Gastrocnemius medialis (tissue), 4 donors: ENCODE results near the gene SAA4. TPM values are rescaled to one million over a fixed set of nuclear protein-coding genes. Genes with fewer than 3 reads are reported as not detected.
"Not testable (repeated sequence)": the region's sequence is repeated elsewhere in the genome, so short reads cannot be mapped to it uniquely, and the experiment has no call there.

Experiments used
- ATAC-seq, 2 donors: fragments of 150-250 bp; one replicate each; pipeline ENCODE4 v1.9.1; 2016
- DNase-seq, 2 donors: peaks; one replicate each; pipeline ENCODE4 v3.0.0-alpha.2; 2019
- H3K27ac ChIP-seq, 4 donors: fragments of 200-600 bp; sonication (generic); 1 replicate in 1 of 4; 2 replicates in 3 of 4; pipeline ENCODE4 v1.5.1; 2016 to 2018; ENCODE audit warnings: mild to moderate bottlenecking in 2 of 4, moderate library complexity in 1 of 4
- H3K27me3 ChIP-seq, 3 donors: fragments of 200-600 bp; sonication (generic) in 2 of 3; 1 replicate in 1 of 3; 2 replicates in 2 of 3; pipeline versions ENCODE4 v1.5.1 to v1.6.0; 2016 to 2019; ENCODE audit warnings: mild to moderate bottlenecking in 1 of 3, moderate library complexity in 1 of 3
- H3K36me3 ChIP-seq, 2 donors: fragments of 200-600 bp; sonication (generic) in 1 of 2; one replicate each; pipeline ENCODE4 v1.5.1; 2017 to 2018
- H3K4me1 ChIP-seq, 2 donors: fragments of 200-600 bp; sonication (generic) in 1 of 2; one replicate each; pipeline ENCODE4 v1.5.1; 2016 to 2017; ENCODE audit warnings: mild to moderate bottlenecking in 2 of 2
- H3K4me3 ChIP-seq, 4 donors: fragments of 200-600 bp; sonication (generic) in 3 of 4; 1 replicate in 1 of 4; 2 replicates in 3 of 4; pipeline ENCODE4 v1.5.1; 2016 to 2019; ENCODE audit warnings: mild to moderate bottlenecking in 2 of 4
- H3K9me3 ChIP-seq, 3 donors: fragments of 200-600 bp; sonication (generic) in 2 of 3; 1 replicate in 1 of 3; 2 replicates in 2 of 3; pipeline ENCODE4 v1.5.1; 2016 to 2019
- CTCF ChIP-seq, 5 experiments: fragments of 450-650 bp in 3 of 5; fragments of 200-600 bp in 2 of 5; sonication (generic) in 2 of 5; IDR thresholded peaks in 4 of 5; conservative IDR thresholded peaks in 1 of 5; 1 replicate in 4 of 5; 2 replicates in 1 of 5; pipeline ENCODE4 v1.5.1; 2016 to 2019; ENCODE audit warnings: antibody characterized with exemption in 5 of 5, mild to moderate bottlenecking in 3 of 5, moderate library complexity in 3 of 5
- POLR2A ChIP-seq, 2 donors: fragments of 450-650 bp; IDR thresholded peaks; one replicate each; pipeline ENCODE4 v1.6.1; 2017; ENCODE audit warnings: antibody characterized with exemption in 2 of 2, mild to moderate bottlenecking in 2 of 2, moderate library complexity in 2 of 2
- in situ Hi-C, 4 donors: fragments of 200-750 bp; cut with MboI; loops; one replicate each; pipeline versions ENCODE4 v1.15.0 to v1.8.0; 2017; ENCODE audit warnings: low sequenced_read_pairs in 4 of 4
- intact Hi-C: fragments of 100-400 bp; cut with DNase I; formaldehyde crosslinking; loops from one replicate; pipeline ENCODE4 v1.15.1; 2023; ENCODE audit warnings: low total_unique reads
- total RNA-seq, 4 donors: library from RNA; depleted of rRNA; stranded (reverse); fragments of >200 nt; gene quantifications; one replicate each; pipeline versions ENCODE4 v1.1.0 to v1.2.3, GENCODE V29; 2016

Gene SAA4
- total RNA-seq, 4 donors from 2014 or later: 2.5 to 3.9 TPM; not detected in 2

- in situ Hi-C loops: no loop called here
Measured at GRCh38 chr11:18209058-18209457, 27.5 kb downstream of the SAA4 start.

DNA sequence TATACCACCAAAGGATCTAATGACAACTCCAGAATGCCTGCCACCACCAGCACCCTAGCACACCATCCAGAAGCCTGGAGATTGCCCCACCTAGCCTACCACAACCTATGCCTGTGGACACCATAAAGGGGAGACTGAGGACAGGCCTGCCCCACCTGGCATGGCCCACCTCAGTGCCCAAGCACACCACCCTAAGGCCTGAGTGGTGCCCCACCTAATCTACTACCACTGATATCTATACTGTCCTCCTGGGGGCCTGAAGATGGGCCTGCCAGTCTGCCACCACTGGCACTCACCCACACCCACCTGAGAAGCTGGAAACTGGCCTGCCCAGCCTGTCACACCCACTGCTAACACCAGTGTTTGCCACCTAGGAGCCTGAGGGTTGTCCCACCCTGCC, 31.8 kb downstream of the SAA4 start:
- TF ChIP-seq POLR2A (IDR thresholded peaks at IDR 0.05) (no peak), CTCF (IDR thresholded peaks at IDR 0.05 in 4 of 5, conservative IDR thresholded peaks at IDR 0.05 in 1 of 5) (no peak)
- Histone ChIP-seq H3K27ac (no peak overlapping the region), H3K4me1 (no peaks in the 10 kb centered on the region), H3K9me3 (no peaks in the 10 kb centered on the region), H3K4me3 (no peak overlapping the region), H3K36me3 (no peaks in the 10 kb centered on the region), H3K27me3 (peaks cover 0 to 6% (median 5%) of the 10 kb centered on the region in 3 donors)
- no peak for ATAC-seq
- intact Hi-C loops (no loop called here), in situ Hi-C loops (no loop called here)
- DNase-seq: no peak

More at GRCh38 chr11:18209058-18209457, 27.5 kb downstream of the SAA4 start:
- H3K4me1 ChIP-seq: no peaks in the 10 kb centered on the region
- ATAC-seq (no peak), DNase-seq (no peak)
- TF ChIP-seq POLR2A (IDR thresholded peaks at IDR 0.05): no peak
- no peak for TF ChIP-seq CTCF (IDR thresholded peaks at IDR 0.05 in 4 of 5, conservative IDR thresholded peaks at IDR 0.05 in 1 of 5)
- H3K27me3 ChIP-seq: peaks cover 0 to 6% (median 5%) of the 10 kb centered on the region in 3 donors
- no peaks in the 10 kb centered on the region for H3K36me3 ChIP-seq
- H3K4me3 ChIP-seq: no peak overlapping the region
- intact Hi-C loops: no loop called here
- H3K9me3 ChIP-seq: no peaks in the 10 kb centered on the region
- H3K27ac ChIP-seq: no peak overlapping the region

GRCh38 chr11:18204220-18204619, 32.4 kb downstream of the SAA4 start:
- no peaks in the 10 kb centered on the region for H3K4me1 ChIP-seq
- H3K27me3 ChIP-seq: peaks cover 0 to 6% (median 5%) of the 10 kb centered on the region in 3 donors
- in situ Hi-C loops: no loop called here
- no peak overlapping the region for H3K4me3 ChIP-seq
- no peak for DNase-seq
- intact Hi-C loops: no loop called here
- no peak for ATAC-seq
- no peak overlapping the region for H3K27ac ChIP-seq
- H3K36me3 ChIP-seq: no peaks in the 10 kb centered on the region
- H3K9me3 ChIP-seq: no peaks in the 10 kb centered on the region
- TF ChIP-seq POLR2A (IDR thresholded peaks at IDR 0.05) (no peak), CTCF (IDR thresholded peaks at IDR 0.05 in 4 of 5, conservative IDR thresholded peaks at IDR 0.05 in 1 of 5) (no peak)

DNA sequence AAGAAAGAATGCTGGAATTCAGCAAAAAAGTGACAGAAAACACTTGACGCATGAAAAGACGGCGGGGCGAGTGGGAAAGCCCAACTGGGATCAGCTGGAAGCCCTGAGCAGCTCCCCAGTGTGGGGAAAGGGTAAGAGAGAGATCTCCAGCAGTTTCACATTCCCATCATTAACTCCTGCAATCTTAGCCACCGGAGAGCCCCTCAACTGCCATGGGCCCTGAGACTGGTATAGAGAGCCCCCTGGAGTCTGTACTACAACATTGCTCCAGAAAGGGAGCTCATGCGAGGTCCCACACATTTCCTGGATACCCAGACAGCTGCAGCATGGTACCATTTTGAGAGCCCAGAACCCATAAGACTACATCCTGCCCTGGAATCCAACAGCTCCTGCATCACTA, 32.9 kb downstream of the SAA4 start:
- intact Hi-C loops (no loop called here), in situ Hi-C loops (no loop called here)
- no peak for DNase-seq
- ATAC-seq: no peak
- no peak overlapping the region for H3K4me3 ChIP-seq
- H3K4me1 ChIP-seq: no peaks in the 10 kb centered on the region
- no peak overlapping the region for H3K27ac ChIP-seq
- peaks cover 0 to 5% (median 2%) of the 10 kb centered on the region in 3 donors for H3K27me3 ChIP-seq
- TF ChIP-seq CTCF (IDR thresholded peaks at IDR 0.05 in 4 of 5, conservative IDR thresholded peaks at IDR 0.05 in 1 of 5): no peak
- no peak for TF ChIP-seq POLR2A (IDR thresholded peaks at IDR 0.05)
- H3K36me3 ChIP-seq: no peaks in the 10 kb centered on the region
- no peaks in the 10 kb centered on the region for H3K9me3 ChIP-seq

DNA sequence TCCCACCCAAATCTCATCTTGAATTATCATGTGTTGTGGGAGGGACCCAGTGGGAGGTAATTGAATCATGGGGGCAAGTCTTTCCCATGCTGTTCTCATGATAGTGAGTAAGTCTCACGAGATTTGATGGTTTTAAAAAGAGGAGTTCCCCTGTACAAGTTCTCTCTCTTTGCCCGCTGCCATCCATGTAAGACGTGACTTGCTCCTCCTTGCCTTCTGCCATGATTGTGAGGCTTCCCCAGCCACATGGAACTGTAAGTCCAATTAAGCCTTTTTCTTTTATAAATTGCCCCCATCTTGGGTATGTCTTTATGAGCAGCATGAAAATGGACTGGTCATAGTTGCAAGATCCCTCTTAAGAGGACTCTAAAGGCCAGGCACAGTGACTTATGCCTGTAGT, 38.9 kb downstream of the SAA4 start:
- H3K4me1 ChIP-seq, H3K27me3 ChIP-seq, H3K27ac ChIP-seq, intact Hi-C loops, DNase-seq, in situ Hi-C loops, ATAC-seq, H3K4me3 ChIP-seq, H3K36me3 ChIP-seq, H3K9me3 ChIP-seq: not testable (repeated sequence)
